ENCODE results near the gene TLL1.

DNA sequence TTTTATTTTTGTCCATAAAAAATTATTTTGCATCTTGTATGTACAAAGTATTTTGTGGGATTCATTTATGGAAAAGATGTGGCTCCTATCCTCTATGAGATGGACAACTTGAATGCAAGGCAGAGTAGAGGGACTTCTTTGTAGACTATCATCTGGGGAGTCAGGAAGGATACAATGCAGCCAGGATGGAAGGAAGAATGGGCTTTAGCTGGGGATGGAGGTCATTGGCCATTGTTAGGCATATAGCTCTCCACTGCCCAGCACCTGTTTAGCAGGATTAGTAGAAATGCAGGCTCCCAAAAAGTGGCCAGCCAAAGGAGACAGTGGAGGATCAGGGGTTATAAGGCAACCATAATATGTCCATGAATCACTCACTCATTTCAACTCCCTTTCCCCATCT, 5.1 kb upstream of the TLL1 start:
- TF ChIP-seq, protein P1, sequence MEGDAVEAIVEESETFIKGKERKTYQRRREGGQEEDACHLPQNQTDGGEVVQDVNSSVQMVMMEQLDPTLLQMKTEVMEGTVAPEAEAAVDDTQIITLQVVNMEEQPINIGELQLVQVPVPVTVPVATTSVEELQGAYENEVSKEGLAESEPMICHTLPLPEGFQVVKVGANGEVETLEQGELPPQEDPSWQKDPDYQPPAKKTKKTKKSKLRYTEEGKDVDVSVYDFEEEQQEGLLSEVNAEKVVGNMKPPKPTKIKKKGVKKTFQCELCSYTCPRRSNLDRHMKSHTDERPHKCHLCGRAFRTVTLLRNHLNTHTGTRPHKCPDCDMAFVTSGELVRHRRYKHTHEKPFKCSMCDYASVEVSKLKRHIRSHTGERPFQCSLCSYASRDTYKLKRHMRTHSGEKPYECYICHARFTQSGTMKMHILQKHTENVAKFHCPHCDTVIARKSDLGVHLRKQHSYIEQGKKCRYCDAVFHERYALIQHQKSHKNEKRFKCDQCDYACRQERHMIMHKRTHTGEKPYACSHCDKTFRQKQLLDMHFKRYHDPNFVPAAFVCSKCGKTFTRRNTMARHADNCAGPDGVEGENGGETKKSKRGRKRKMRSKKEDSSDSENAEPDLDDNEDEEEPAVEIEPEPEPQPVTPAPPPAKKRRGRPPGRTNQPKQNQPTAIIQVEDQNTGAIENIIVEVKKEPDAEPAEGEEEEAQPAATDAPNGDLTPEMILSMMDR (IDR thresholded peaks at IDR 0.05) = no peak
- TF ChIP-seq ZFX (IDR thresholded peaks at IDR 0.05; ENCODE audit: borderline replicate concordance) = no peak
